COLO829 (cell line): ENCODE results near the gene RPS6KA2.

Source experiments
- DNase-seq: peaks from one replicate; pipeline ENCODE4 v3.0.0; 2012; ENCODE audit warnings: low spot score

The RPS6KA2 gene

GRCh38 chr6:166443166-166443565, 183.9 kb downstream of the RPS6KA2 start:
- DNase-seq, result no peak

- DNase-seq, result no peak
Measured at GRCh38 chr6:166442131-166442685, 184.8 kb downstream of the RPS6KA2 start.

- no peak for DNase-seq
Measured at GRCh38 chr6:166441325-166442078, 185.5 kb downstream of the RPS6KA2 start.

GRCh38 chr6:166440729-166441128, 186.3 kb downstream of the RPS6KA2 start:
- no peak for DNase-seq

GRCh38 chr6:166440106-166440505, 186.9 kb downstream of the RPS6KA2 start:
- no peak for DNase-seq

- no peak for DNase-seq
Measured at GRCh38 chr6:166439366-166440091, 187.5 kb downstream of the RPS6KA2 start.

- no peak for DNase-seq
Measured at GRCh38 chr6:166438211-166438861, 188.7 kb downstream of the RPS6KA2 start.

GRCh38 chr6:166437661-166438060, 189.4 kb downstream of the RPS6KA2 start:
- DNase-seq, result no peak

- no peak for DNase-seq
Measured at GRCh38 chr6:166436195-166437139, 190.6 kb downstream of the RPS6KA2 start.

GRCh38 chr6:166435574-166435973, 191.5 kb downstream of the RPS6KA2 start:
- DNase-seq, result no peak

- DNase-seq, result no peak
Measured at GRCh38 chr6:166434336-166434735, 192.7 kb downstream of the RPS6KA2 start.

GRCh38 chr6:166433096-166433495, 194.0 kb downstream of the RPS6KA2 start:
- no peak for DNase-seq

- DNase-seq, result no peak
Measured at GRCh38 chr6:166430269-166430668, 196.8 kb downstream of the RPS6KA2 start.

- DNase-seq, result no peak
Measured at GRCh38 chr6:166424431-166424830, 202.6 kb downstream of the RPS6KA2 start.

GRCh38 chr6:166423781-166424180, 203.3 kb downstream of the RPS6KA2 start:
- no peak for DNase-seq

- DNase-seq, result no peak
Measured at GRCh38 chr6:166423051-166423745, 203.9 kb downstream of the RPS6KA2 start.

GRCh38 chr6:166422201-166422940, 204.7 kb downstream of the RPS6KA2 start:
- DNase-seq, result no peak

- peak; percentile 31 for DNase-seq
Measured at GRCh38 chr6:166420351-166420750, 206.7 kb downstream of the RPS6KA2 start.

GRCh38 chr6:166419717-166420116, 207.3 kb downstream of the RPS6KA2 start:
- DNase-seq, result no peak

- DNase-seq, result no peak
Measured at GRCh38 chr6:166419286-166419685, 207.8 kb downstream of the RPS6KA2 start.
